GM18951 (cell line): ENCODE results near the gene SPRY4.

Experiments
- POLR2A ChIP-seq: IDR thresholded peaks from 4 replicates; pipeline ENCODE4 v1.6.1; 2011; ENCODE audit warnings: mild to moderate bottlenecking; ENCODE audit not compliant: insufficient read length, insufficient read depth; ENCODE audit errors: extremely low read depth
- in situ Hi-C: fragments of 300-500 bp; cut with MboI; formaldehyde crosslinking; loops from one replicate; pipeline ENCODE4 v1.12.0; 2022; ENCODE audit warnings: low sequenced_read_pairs, mixed read lengths, inconsistent platforms; ENCODE audit not compliant: unreplicated experiment

The SPRY4 gene

DNA sequence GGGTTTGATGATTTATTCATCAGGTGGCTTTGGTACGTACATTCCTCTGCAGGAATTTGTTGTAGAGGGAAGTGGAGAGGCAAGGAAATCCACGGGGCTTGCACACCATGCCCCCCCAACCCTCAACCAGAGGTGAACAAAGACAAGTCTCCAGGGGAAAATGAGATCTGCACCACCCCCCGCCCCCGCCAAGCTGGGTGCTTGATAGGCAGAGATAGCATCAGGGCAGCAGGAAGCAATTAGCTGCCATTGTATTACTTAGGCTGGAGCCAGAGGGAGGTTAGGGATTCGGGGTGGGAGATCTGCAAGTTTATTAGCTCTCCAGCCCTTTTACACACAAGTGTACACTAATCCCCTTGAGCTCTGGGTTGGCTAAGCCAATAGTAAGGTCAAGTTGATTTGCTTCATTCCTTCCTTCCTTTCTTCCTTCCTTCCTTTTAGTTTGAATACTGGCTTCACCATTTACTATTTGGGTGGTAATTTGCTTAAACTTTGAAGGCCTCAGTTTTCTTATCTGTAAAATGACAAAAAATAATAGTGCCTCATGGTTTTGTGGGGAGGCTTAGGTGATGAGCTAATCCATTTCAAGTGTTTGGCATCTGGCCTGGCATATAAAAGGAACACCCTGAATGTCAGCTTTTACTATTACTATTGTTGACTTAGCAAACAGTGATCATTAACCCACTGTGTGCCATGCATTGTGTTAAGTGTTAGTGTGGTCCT is 34.1 kb downstream of the SPRY4 start:
- TF ChIP-seq POLR2A: no peak
- in situ Hi-C loops: no loop called here

DNA sequence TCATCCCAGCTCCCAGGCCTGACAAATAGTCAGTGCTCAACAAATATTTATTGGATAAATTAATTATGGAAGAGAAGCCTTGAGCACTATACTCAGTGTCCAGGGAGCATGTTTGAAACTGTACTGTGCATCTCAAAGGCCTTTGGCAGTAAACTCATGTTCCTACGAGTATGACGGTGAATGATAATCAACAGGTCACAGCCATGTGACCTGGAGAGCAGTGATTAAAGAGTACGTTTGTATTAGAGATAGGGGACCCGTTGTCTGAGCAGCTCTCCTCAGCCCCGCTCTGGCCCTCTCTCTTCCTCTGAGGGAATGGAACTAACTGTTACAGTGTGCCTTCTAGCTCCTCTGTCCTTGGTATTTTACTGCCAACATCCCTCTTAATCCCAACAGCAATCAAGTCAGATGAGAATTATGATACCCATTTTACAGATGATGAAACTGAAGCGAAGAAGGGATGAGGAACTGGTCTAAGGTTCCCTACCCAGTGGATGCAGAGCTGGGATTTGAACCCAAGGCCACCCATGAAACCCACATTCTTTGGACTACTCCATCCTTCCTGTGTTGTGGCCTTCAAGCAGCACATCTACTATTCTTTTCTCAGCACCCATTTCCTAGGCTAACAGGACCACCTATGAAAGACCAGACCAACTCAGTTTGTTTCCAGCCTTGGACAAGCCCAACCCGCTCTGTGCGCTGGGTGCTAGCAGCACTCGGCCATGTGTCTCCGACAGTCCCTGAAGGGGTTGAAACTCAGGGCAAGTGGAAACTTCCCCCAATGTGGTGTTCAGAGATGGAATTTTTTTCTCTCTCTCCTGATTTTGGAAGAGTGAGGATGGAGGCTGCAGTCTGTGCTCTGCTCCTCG is 34.9 kb downstream of the SPRY4 start:
- in situ Hi-C loops: no loop called here
- TF ChIP-seq POLR2A: no peak

GRCh38 chr5:142287973-142288313 is 36.9 kb downstream of the SPRY4 start:
- TF ChIP-seq POLR2A: no peak
- in situ Hi-C loops: no loop called here

DNA sequence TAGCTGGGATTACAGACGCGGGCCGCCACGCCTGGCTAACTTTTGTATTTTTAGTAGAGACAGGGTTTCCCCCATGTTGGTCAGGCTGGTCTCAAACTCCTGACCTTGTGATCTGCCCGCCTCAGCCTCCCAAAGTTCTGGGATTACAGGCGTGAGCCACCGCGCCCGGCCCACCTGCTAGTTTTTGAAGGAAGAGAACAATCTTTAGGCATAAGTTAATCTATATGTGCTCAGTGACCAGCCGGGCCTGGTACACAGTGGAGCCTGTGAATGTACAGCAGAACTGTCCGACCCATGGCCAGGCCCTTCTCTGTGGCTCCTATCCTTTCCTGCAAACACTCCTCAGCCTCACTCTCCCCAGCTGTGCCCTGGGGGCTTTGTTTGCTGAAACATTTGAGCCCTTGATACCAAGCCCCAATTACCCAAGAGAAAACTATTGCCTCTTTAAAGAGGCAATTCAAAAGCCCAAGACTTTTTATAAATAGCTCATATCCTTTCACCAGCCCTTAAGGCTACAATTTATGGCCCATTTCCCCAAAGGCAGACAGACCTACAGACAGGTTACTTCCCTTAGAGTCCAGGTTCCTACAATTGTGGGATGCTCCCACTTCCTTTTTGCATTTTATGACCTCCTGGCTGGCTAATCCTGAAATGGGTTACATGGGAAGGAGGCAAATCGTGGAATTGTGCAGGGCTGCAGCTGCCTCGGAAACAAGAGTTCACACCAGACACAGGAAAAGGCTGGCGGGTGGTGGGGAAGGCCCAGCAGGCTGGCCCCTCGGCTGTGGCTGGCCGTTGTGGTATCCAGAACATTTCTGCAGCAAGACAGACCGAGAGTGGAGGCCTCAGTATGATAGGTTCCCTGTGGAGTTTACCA is 37.5 kb downstream of the SPRY4 start:
- TF ChIP-seq POLR2A: no peak
- in situ Hi-C loops: no loop called here

DNA sequence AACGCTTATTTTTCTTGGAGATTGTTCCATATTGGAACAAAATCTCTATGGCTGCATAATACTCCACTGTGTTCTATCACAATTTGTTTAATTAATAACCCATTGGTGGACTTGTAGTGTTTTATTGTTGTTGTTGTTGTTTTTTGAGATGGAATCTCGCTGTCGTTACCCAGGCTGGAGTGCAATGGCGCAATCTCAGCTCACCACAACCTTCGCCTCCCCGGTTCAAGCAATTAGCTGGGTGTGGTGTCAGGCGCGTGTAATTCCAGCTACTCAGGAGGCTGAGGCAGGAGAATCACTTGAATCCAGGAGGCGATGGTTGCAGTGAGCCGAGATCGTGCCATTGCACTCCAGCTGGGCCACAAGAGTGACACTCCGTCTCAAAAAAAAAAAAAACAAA is 38.7 kb downstream of the SPRY4 start:
- in situ Hi-C loops: no loop called here
- TF ChIP-seq POLR2A: no peak

DNA sequence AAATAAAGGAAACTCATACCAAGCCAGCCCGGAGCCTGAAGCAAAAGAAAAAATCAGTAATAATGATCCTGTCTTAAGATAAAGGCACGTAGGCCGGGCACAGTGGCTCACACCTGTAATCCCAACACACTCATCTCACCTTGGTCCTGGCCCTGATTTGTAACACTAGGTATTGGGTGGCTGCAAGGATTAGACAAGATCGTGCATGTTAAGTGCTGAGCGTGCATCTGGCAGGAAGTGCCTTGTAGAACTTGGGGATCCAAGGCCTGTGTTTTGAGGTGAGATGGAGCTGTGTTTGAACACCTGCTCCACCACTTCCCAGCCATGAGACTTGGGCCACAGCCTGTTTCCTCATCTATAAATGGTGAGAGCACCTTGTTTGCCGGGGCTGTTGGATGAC is 41.5 kb downstream of the SPRY4 start:
- in situ Hi-C loops: no loop called here
- TF ChIP-seq POLR2A: no peak

GRCh38 chr5:142281966-142282365 is 42.9 kb downstream of the SPRY4 start:
- in situ Hi-C loops: no loop called here
- no peak for TF ChIP-seq POLR2A

DNA sequence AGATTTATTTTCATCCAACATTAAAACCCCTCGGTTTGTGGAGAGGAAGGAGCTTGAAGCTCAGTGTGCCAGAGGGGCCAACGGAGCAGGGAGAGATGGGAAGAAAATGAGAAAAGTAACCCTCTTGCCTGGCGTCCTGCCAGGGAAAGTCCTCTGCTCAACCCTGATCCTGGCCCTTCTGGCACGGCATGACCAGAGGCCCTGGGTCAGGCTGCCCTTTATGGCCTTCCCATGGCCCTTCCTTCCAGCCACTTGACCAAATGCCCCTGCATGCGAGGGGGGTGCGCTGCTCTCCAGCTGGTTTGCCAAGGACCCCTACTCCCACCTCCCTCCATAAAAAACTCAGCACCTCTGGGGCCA is 43.8 kb downstream of the SPRY4 start:
- in situ Hi-C loops: no loop called here
- TF ChIP-seq POLR2A: no peak

- no peak for TF ChIP-seq POLR2A
- in situ Hi-C loops: no loop called here
Measured at GRCh38 chr5:142280066-142281007, 44.5 kb downstream of the SPRY4 start.

- TF ChIP-seq POLR2A: no peak
- in situ Hi-C loops: no loop called here
Measured at GRCh38 chr5:142278627-142279026, 46.2 kb downstream of the SPRY4 start.

DNA sequence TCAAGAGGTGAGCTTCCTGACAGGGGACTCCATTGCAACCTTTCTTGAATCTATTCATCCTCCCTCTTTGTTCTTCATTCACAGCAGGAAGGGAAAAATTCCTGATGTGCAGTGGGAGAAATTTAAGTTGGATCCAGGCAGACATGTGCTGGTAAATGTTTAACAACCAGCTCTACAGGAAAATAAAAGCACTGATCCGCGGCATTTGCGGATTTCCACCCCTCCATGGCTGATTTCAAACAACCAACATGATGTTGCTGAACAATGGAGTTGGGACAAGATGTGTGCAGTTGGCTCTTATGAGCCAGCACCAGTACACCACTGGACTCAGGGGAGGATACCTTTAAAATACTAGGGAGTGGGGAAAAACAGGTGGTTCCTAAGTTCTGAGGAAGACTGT is 47.0 kb downstream of the SPRY4 start:
- in situ Hi-C loops: no loop called here
- no peak for TF ChIP-seq POLR2A

DNA sequence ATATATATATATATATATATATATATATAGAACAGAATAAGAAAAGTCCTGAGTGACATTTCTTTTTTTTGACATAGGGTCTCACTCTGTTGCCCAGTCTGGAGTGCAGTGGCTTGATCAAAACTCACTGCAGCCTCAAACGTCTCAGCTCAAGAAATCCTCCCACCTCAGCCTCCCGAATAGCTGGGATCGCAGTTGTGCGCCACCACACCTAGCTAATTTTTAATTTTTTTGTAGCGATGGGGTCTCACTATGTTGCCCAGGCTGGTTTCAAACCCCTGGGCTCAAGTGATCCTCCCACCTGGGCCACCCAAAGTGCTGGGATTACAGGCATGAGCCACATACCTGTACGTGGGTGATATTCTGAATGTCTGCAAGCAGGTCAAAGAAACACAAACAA is 48.3 kb downstream of the SPRY4 start:
- in situ Hi-C loops: no loop called here
- TF ChIP-seq POLR2A: no peak
